ENCODE results near the gene INSM1. TPM values are rescaled to one million over a fixed set of nuclear protein-coding genes. Genes with fewer than 3 reads are reported as not detected.

The INSM1 gene
- total RNA-seq, 2 donors from 2014 or later, result 3.4 to 4.3 TPM

DNA sequence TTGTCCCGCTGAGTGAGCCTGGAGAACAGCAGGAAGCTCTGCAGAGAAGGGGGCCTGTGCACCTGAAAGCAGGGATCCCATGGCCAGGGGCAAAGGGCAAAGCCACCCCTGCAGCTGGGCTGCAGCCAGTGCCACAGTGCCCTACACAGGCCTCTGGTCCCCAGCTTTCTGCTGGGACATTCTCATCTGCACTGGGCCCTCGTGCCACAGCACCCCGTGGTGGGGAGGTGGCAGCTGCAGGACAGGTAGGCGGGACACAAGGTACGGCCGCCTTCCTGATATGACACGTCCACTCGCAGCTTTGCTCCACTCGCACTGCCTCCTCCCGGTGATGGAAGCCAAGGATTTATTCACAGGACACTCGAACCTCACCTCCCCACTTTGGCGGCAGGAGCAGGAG is 27.2 kb downstream of the INSM1 start:
- 88 to 90% methylated on average over 12 of the region's 12 CpGs for WGBS, 2 donors
- peaks cover 6 to 9% of the 10 kb centered on the region in 2 donors for H3K36me3 ChIP-seq (replicated peaks in 1 of 2; ENCODE audit: insufficient read depth in 1 of 2, low read depth in 2 of 2)
- intact Hi-C loops (cut with DNase I), result no loop called here

GRCh38 chr20:20395903-20396568 is 28.1 kb downstream of the INSM1 start:
- H3K9me3 ChIP-seq, result no peaks in the 10 kb centered on the region
- ATAC-seq (no peak), DNase-seq (no peak)
- H3K27ac ChIP-seq, result no peak overlapping the region
- H3K4me1 ChIP-seq, result peaks cover 8% of the 10 kb centered on the region
- peaks cover 6 to 9% of the 10 kb centered on the region in 2 donors for H3K36me3 ChIP-seq (replicated peaks in 1 of 2; ENCODE audit: insufficient read depth in 1 of 2, low read depth in 2 of 2)
- H3K4me3 ChIP-seq, result no peak overlapping the region
- intact Hi-C loops (cut with DNase I), result no loop called here
- no peaks in the 10 kb centered on the region for H3K27me3 ChIP-seq
- TF ChIP-seq CTCF (IDR thresholded peaks at IDR 0.05), result no peak
- no peak for TF ChIP-seq POLR2A (IDR thresholded peaks at IDR 0.05)
- WGBS, 2 donors, result 92 to 94% methylated on average over 28 of the region's 29 CpGs

More for the DNA sequence above, 27.2 kb downstream of the INSM1 start:
- DNase-seq (no peak), ATAC-seq (no peak)
- no peak for TF ChIP-seq CTCF (IDR thresholded peaks at IDR 0.05)
- no peak for TF ChIP-seq POLR2A (IDR thresholded peaks at IDR 0.05)
- no peaks in the 10 kb centered on the region for H3K9me3 ChIP-seq
- no peak overlapping the region for H3K27ac ChIP-seq
- no peak overlapping the region for H3K4me3 ChIP-seq
- H3K27me3 ChIP-seq, result no peaks in the 10 kb centered on the region
- H3K4me1 ChIP-seq, result peaks cover 7% of the 10 kb centered on the region

- Histone ChIP-seq H3K4me3 (no peak overlapping the region), H3K27me3 (no peaks in the 10 kb centered on the region), H3K4me1 (peaks cover 8% of the 10 kb centered on the region), H3K9me3 (no peaks in the 10 kb centered on the region), H3K36me3 (replicated peaks in 1 of 2; ENCODE audit: insufficient read depth in 1 of 2, low read depth in 2 of 2) (peaks cover 6 to 8% of the 10 kb centered on the region in 2 donors), H3K27ac (no peak overlapping the region)
- ATAC-seq (no peak), DNase-seq (no peak)
- intact Hi-C loops (cut with DNase I), result no loop called here
- TF ChIP-seq POLR2A (IDR thresholded peaks at IDR 0.05), result no peak
- no peak for TF ChIP-seq CTCF (IDR thresholded peaks at IDR 0.05)
- 92 to 95% methylated on average over 3 of the region's 3 CpGs for WGBS, 2 donors
Measured at GRCh38 chr20:20396794-20397193, 28.9 kb downstream of the INSM1 start.

- H3K36me3 ChIP-seq (replicated peaks in 1 of 2; ENCODE audit: insufficient read depth in 1 of 2, low read depth in 2 of 2), result peaks cover 3 to 4% of the 10 kb centered on the region in 2 donors
- no peak overlapping the region for H3K4me3 ChIP-seq
- H3K9me3 ChIP-seq, result no peaks in the 10 kb centered on the region
- ATAC-seq (no peak), DNase-seq (no peak)
- 95 to 98% methylated on average over 7 of the region's 7 CpGs for WGBS, 2 donors
- no peaks in the 10 kb centered on the region for H3K27me3 ChIP-seq
- intact Hi-C loops (cut with DNase I), result no loop called here
- TF ChIP-seq CTCF (IDR thresholded peaks at IDR 0.05) (no peak), POLR2A (IDR thresholded peaks at IDR 0.05) (no peak)
- no peak overlapping the region for H3K27ac ChIP-seq
- H3K4me1 ChIP-seq, result peaks cover 8% of the 10 kb centered on the region
Measured at GRCh38 chr20:20398123-20398522, 30.2 kb downstream of the INSM1 start.
